Neural cell (in vitro differentiated cells): Measurements from ENCODE around the gene ATPAF2. TPM values are rescaled to one million over a fixed set of nuclear protein-coding genes. Genes with fewer than 3 reads are reported as not detected.

ENCODE experiments used
- H2AFZ ChIP-seq: fragments of 200-600, 300-800 bp; sonication (generic), shearing (Covaris generic); 2 replicates; pipeline ENCODE4 v1.6.0; 2014; ENCODE audit warnings: low read depth, mild to moderate bottlenecking, antibody characterized with exemption, low read length, moderate library complexity
- H3F3A ChIP-seq: fragments of 200-600 bp; shearing (Covaris generic); 2 replicates; pipeline ENCODE4 v1.6.1; 2016; ENCODE audit warnings: mild to moderate bottlenecking, moderate library complexity, mixed read lengths, antibody characterized with exemption, low read length; ENCODE audit not compliant: insufficient read depth, poor library complexity, severe bottlenecking
- H3K27ac ChIP-seq: fragments of 200-600, 300-800 bp; sonication (generic), shearing (Covaris generic); 2 replicates; pipeline ENCODE4 v1.5.1; 2014; ENCODE audit warnings: mild to moderate bottlenecking, low read length, moderate library complexity
- H3K27me3 ChIP-seq: fragments of 300-800, 200-600 bp; sonication (generic), shearing (Covaris generic); 2 replicates; pipeline ENCODE4 v1.6.0; 2014; ENCODE audit warnings: mild to moderate bottlenecking, low read depth, low read length, moderate library complexity; ENCODE audit not compliant: insufficient read depth
- H3K36me3 ChIP-seq: fragments of 300-800, 200-600 bp; sonication (generic), shearing (Covaris generic); 2 replicates; pipeline ENCODE4 v1.5.1; 2014; ENCODE audit warnings: mild to moderate bottlenecking, antibody characterized with exemption, low read length, moderate library complexity; ENCODE audit not compliant: insufficient read depth
- H3K4me2 ChIP-seq: fragments of 300-800, 200-600 bp; sonication (generic), shearing (Covaris generic); 2 replicates; pipeline ENCODE4 v1.6.0; 2014; ENCODE audit warnings: mild to moderate bottlenecking, low read length
- H3K4me3 ChIP-seq: fragments of 300-800, 200-600 bp; sonication (generic), shearing (Covaris generic); 2 replicates; pipeline ENCODE4 v1.5.1; 2014; ENCODE audit warnings: mild to moderate bottlenecking, low read length, moderate library complexity
- H3K79me2 ChIP-seq: fragments of 200-600 bp; shearing (Covaris generic); replicated peaks from 2 replicates; pipeline ENCODE4 v1.6.0; 2014; ENCODE audit warnings: mild to moderate bottlenecking, low read length, moderate library complexity; ENCODE audit not compliant: insufficient read depth
- H3K9ac ChIP-seq: fragments of 300-800, 200-600 bp; sonication (generic), shearing (Covaris generic); 2 replicates; pipeline ENCODE4 v1.6.1; 2016; ENCODE audit warnings: mild to moderate bottlenecking, low read length, mixed read lengths
- H3K9me2 ChIP-seq: fragments of 200-600 bp; shearing (Covaris generic); 2 replicates; pipeline ENCODE4 v1.6.1; 2016; ENCODE audit warnings: mild to moderate bottlenecking, low read length, mixed read lengths; ENCODE audit not compliant: insufficient read depth
- H3K9me3 ChIP-seq: fragments of 200-600, 300-800 bp; sonication (generic), shearing (Covaris generic); 2 replicates; pipeline ENCODE4 v1.6.1; 2016; ENCODE audit warnings: mild to moderate bottlenecking, mixed run types, low read length, moderate library complexity, mixed read lengths
- H4K20me1 ChIP-seq: fragments of 200-600 bp; shearing (Covaris generic); 2 replicates; pipeline ENCODE4 v1.6.1; 2016; ENCODE audit warnings: mild to moderate bottlenecking, mixed run types; ENCODE audit not compliant: insufficient read depth
- CTCF ChIP-seq: fragments of 450-650 bp; IDR thresholded peaks from 2 replicates; pipeline ENCODE4 v1.5.1; 2014; ENCODE audit warnings: antibody characterized with exemption, mild to moderate bottlenecking, moderate library complexity; ENCODE audit not compliant: poor library complexity, severe bottlenecking
- EP300 ChIP-seq: fragments of 450-650 bp; conservative IDR thresholded peaks from 2 replicates; pipeline ENCODE4 v1.6.1; 2014; ENCODE audit warnings: antibody characterized with exemption, mild to moderate bottlenecking, moderate library complexity; ENCODE audit not compliant: poor library complexity, severe bottlenecking
- EZH2 ChIP-seq: fragments of 200-600, 300-800 bp; shearing (Covaris generic), sonication (generic); IDR thresholded peaks from 2 replicates; pipeline ENCODE4 v1.6.1; 2014; ENCODE audit warnings: antibody characterized with exemption, low read length, borderline replicate concordance, mild to moderate bottlenecking; ENCODE audit not compliant: insufficient read depth, poor library complexity, severe bottlenecking
- MXI1 ChIP-seq: fragments of 450-650 bp; conservative IDR thresholded peaks from 2 replicates; pipeline ENCODE4 v1.6.1; 2014; ENCODE audit warnings: antibody characterized with exemption, mild to moderate bottlenecking; ENCODE audit not compliant: poor library complexity, severe bottlenecking
- POLR2AphosphoS5 ChIP-seq: IDR thresholded peaks from 2 replicates; pipeline ENCODE4 v1.6.1; 2012
- RAD21 ChIP-seq: fragments of 450-650 bp; conservative IDR thresholded peaks from 2 replicates; pipeline ENCODE4 v1.6.1; 2014; ENCODE audit warnings: antibody characterized with exemption, mild to moderate bottlenecking, moderate library complexity
- REST ChIP-seq: IDR thresholded peaks from 2 replicates; pipeline ENCODE4 v1.6.1; 2012; ENCODE audit warnings: borderline replicate concordance
- SMC3 ChIP-seq: fragments of 450-650 bp; conservative IDR thresholded peaks from 2 replicates; pipeline ENCODE4 v1.6.1; 2014; ENCODE audit warnings: antibody characterized with exemption, mild to moderate bottlenecking, moderate library complexity; ENCODE audit not compliant: poor library complexity
- TAF1 ChIP-seq: IDR thresholded peaks from 2 replicates; pipeline ENCODE4 v1.6.1; 2012; ENCODE audit warnings: low read depth
- polyA plus RNA-seq: library from polyadenylated mRNA; depleted of rRNA; stranded (reverse); fragments of >200 nt; gene quantifications from 2 replicates; pipeline ENCODE4 v1.2.3, GENCODE V29; 2014

The ATPAF2 gene
- polyA plus RNA-seq, 1 donor from 2014 or later, result 33.3 TPM

GRCh38 chr17:18056214-18056613, 17.2 kb upstream of the ATPAF2 start:
- Histone ChIP-seq H2AFZ (no peak overlapping the region), H3K9me2 (no peaks in the 10 kb centered on the region), H3K9ac (no peak overlapping the region), H3K9me3 (no peaks in the 10 kb centered on the region), H3K27ac (no peak overlapping the region), H3K36me3 (no peaks in the 10 kb centered on the region), H3K79me2 (no peaks in the 10 kb centered on the region), H4K20me1 (no peaks in the 10 kb centered on the region), H3F3A (no peaks in the 10 kb centered on the region), H3K4me3 (no peak overlapping the region), H3K4me2 (no peak overlapping the region), H3K27me3 (no peaks in the 10 kb centered on the region)
- TF ChIP-seq CTCF (no peak), TAF1 (no peak), MXI1 (no peak), POLR2AphosphoS5 (no peak), EZH2 (no peak), REST (no peak), EP300 (no peak), SMC3 (no peak), RAD21 (no peak)

GRCh38 chr17:18055597-18055996, 16.6 kb upstream of the ATPAF2 start:
- Histone ChIP-seq H4K20me1 (no peaks in the 10 kb centered on the region), H3K27me3 (no peaks in the 10 kb centered on the region), H2AFZ (no peak overlapping the region), H3K9me3 (no peaks in the 10 kb centered on the region), H3K9ac (no peak overlapping the region), H3K79me2 (no peaks in the 10 kb centered on the region), H3F3A (no peaks in the 10 kb centered on the region), H3K4me2 (no peak overlapping the region), H3K4me3 (no peak overlapping the region), H3K27ac (no peak overlapping the region), H3K9me2 (no peaks in the 10 kb centered on the region), H3K36me3 (no peaks in the 10 kb centered on the region)
- TF ChIP-seq CTCF (no peak), EZH2 (no peak), EP300 (no peak), POLR2AphosphoS5 (no peak), TAF1 (no peak), REST (no peak), SMC3 (no peak), MXI1 (no peak), RAD21 (no peak)
